KMS-11 (cell line): ENCODE data around the gene TMEM94.

Experiments
- H2AFZ ChIP-seq: fragments of 200-600 bp; sonication (generic); 2 replicates; pipeline ENCODE4 v1.6.1; 2016; ENCODE audit warnings: antibody characterized with exemption, mixed run types, low read depth
- H3K27ac ChIP-seq: fragments of 200-600 bp; sonication (generic); 2 replicates; pipeline ENCODE4 v1.6.1; 2016; ENCODE audit warnings: mild to moderate bottlenecking, mixed run types
- H3K27me3 ChIP-seq: fragments of 200-600 bp; sonication (generic); 2 replicates; pipeline ENCODE4 v1.6.1; 2017; ENCODE audit warnings: mild to moderate bottlenecking, low read depth, mixed run types, moderate library complexity; ENCODE audit not compliant: insufficient read depth
- H3K36me3 ChIP-seq: fragments of 200-600 bp; sonication (generic); 2 replicates; pipeline ENCODE4 v1.6.1; 2017; ENCODE audit warnings: mild to moderate bottlenecking, mixed run types; ENCODE audit not compliant: insufficient read depth
- H3K4me1 ChIP-seq: fragments of 200-600 bp; sonication (generic); 2 replicates; pipeline ENCODE4 v1.6.1; 2016; ENCODE audit warnings: mild to moderate bottlenecking, low read depth, mixed run types; ENCODE audit not compliant: poor library complexity, severe bottlenecking
- H3K4me2 ChIP-seq: fragments of 200-600 bp; sonication (generic); 2 replicates; pipeline ENCODE4 v1.7.0; 2016; ENCODE audit warnings: mild to moderate bottlenecking, mixed run types
- H3K4me3 ChIP-seq: fragments of 200-600 bp; sonication (generic); IDR thresholded peaks from 2 replicates; pipeline ENCODE4 v1.6.1; 2017; ENCODE audit warnings: low read depth, low read length, mixed read lengths; ENCODE audit not compliant: insufficient read depth
- H3K79me2 ChIP-seq: fragments of 200-600 bp; sonication (generic); 2 replicates; pipeline ENCODE4 v1.6.1; 2016; ENCODE audit warnings: low read depth, mixed run types; ENCODE audit not compliant: insufficient read depth
- H3K9ac ChIP-seq: fragments of 200-600 bp; sonication (generic); 2 replicates; pipeline ENCODE4 v1.6.1; 2016; ENCODE audit warnings: mild to moderate bottlenecking, mixed run types
- H4K20me1 ChIP-seq: fragments of 200-600 bp; sonication (generic); 2 replicates; pipeline ENCODE4 v1.6.1; 2016; ENCODE audit warnings: mild to moderate bottlenecking, mixed run types; ENCODE audit not compliant: insufficient read depth
- TF ChIP-seq, protein P1 (sequence below): fragments of 200-600 bp; sonication (generic); conservative IDR thresholded peaks from 2 replicates; pipeline ENCODE4 v1.6.1; 2017; ENCODE audit warnings: low read depth, mild to moderate bottlenecking, antibody characterized with exemption, low read length, moderate library complexity, mixed read lengths

Gene TMEM94

DNA sequence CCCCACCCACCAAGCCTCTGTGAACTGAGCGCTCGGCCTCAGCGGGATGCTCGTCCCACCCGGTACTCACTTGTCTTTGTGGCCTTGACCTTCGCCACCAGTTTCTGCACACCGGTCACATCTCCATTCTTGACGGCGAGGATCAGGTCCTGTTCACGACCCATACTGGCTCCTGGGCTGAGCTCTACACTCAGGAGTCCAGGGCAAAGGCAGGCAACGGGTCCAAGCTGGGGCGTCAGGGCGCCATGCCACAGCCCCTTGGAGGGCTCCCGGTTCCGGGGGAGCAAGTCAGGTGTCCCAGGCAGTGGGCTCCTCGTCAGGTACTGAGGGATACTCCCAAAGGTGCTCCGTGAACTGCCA is 57.2 kb downstream of the TMEM94 start:
- H2AFZ ChIP-seq = no peak overlapping the region
- H3K4me1 ChIP-seq = peaks cover 19% of the 10 kb centered on the region
- H3K4me3 ChIP-seq = no peak overlapping the region
- H3K27me3 ChIP-seq = no peaks in the 10 kb centered on the region
- H3K79me2 ChIP-seq = no peaks in the 10 kb centered on the region
- H3K9ac ChIP-seq = no peak overlapping the region
- no peaks in the 10 kb centered on the region for H4K20me1 ChIP-seq
- TF ChIP-seq, protein P1, sequence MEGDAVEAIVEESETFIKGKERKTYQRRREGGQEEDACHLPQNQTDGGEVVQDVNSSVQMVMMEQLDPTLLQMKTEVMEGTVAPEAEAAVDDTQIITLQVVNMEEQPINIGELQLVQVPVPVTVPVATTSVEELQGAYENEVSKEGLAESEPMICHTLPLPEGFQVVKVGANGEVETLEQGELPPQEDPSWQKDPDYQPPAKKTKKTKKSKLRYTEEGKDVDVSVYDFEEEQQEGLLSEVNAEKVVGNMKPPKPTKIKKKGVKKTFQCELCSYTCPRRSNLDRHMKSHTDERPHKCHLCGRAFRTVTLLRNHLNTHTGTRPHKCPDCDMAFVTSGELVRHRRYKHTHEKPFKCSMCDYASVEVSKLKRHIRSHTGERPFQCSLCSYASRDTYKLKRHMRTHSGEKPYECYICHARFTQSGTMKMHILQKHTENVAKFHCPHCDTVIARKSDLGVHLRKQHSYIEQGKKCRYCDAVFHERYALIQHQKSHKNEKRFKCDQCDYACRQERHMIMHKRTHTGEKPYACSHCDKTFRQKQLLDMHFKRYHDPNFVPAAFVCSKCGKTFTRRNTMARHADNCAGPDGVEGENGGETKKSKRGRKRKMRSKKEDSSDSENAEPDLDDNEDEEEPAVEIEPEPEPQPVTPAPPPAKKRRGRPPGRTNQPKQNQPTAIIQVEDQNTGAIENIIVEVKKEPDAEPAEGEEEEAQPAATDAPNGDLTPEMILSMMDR = no peak
- H3K27ac ChIP-seq = no peak overlapping the region
- no peaks in the 10 kb centered on the region for H3K36me3 ChIP-seq
- no peak overlapping the region for H3K4me2 ChIP-seq

DNA sequence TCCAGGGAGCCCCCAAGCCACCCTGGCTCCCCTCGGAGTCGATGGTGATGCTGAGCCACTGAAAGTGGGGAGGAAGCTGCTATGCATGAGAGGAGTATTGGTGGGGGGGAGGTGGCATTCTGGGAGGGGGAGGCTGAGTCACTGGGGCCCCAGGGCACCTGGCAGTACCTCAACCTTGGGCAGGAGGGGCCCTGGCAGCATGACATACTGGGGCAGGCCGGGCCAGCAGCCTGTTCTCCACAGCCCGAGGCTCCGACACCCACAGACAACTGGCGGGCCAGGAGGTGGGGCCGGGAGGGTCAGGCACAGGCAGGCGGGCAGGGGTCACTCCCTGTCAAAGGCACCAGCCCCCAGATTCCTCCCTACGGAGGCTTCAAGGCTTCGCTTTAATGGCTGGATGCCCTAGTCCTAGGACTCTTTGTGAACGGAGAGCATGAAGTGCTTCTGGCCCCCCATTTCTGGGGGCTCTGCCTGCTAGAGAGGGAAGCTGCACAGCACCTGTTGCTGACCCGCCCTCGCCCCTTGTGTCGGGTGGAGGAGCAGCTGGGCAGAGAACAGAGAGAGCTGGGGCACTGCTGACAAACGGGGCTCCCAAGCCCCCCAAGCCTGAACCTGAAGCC is 58.0 kb downstream of the TMEM94 start:
- H3K27ac ChIP-seq = no peak overlapping the region
- H3K27me3 ChIP-seq = no peaks in the 10 kb centered on the region
- H3K4me1 ChIP-seq = peaks cover 20% of the 10 kb centered on the region
- H3K4me3 ChIP-seq = no peak overlapping the region
- no peaks in the 10 kb centered on the region for H3K79me2 ChIP-seq
- no peaks in the 10 kb centered on the region for H4K20me1 ChIP-seq
- H3K36me3 ChIP-seq = no peaks in the 10 kb centered on the region
- H3K9ac ChIP-seq = 0 out of 2 replicates have a peak overlapping the region, but pooled peaks have one; percentile 22
- TF ChIP-seq, protein P1 = no peak
- H3K4me2 ChIP-seq = peak overlapping the region; percentile 99; the same call in 1 of the 2 replicates
- H2AFZ ChIP-seq = no peak overlapping the region

DNA sequence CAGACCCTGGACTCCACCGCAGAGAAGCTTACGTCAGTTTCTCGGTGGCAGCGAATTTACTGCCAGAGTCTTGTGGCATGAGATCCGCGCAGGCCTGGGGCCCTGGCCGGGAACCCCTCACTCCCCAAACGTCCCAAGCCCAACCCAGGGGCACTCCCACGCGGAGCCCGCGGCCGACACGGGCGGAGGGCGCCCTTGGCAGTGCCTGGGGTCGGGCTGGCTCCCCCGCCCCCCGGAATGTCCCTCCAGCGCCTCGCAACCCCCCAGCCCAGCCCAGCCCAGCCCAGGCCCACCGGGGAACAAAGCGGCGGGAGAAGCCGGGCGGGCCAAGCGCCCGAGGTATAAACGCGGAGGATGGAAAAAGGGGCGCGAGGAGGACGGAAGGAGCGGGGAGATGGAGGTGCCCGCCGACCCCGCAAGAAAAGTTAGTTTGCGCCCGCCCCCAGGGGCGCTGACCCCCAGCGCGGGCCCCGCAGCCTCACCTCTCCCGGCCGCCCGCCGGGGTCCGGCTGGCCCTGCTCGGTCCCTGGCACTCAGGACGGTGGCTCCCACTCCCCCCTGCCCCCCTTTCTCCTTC is 58.6 kb downstream of the TMEM94 start:
- Histone ChIP-seq H4K20me1 (no peaks in the 10 kb centered on the region), H3K27ac (no peak overlapping the region)

DNA sequence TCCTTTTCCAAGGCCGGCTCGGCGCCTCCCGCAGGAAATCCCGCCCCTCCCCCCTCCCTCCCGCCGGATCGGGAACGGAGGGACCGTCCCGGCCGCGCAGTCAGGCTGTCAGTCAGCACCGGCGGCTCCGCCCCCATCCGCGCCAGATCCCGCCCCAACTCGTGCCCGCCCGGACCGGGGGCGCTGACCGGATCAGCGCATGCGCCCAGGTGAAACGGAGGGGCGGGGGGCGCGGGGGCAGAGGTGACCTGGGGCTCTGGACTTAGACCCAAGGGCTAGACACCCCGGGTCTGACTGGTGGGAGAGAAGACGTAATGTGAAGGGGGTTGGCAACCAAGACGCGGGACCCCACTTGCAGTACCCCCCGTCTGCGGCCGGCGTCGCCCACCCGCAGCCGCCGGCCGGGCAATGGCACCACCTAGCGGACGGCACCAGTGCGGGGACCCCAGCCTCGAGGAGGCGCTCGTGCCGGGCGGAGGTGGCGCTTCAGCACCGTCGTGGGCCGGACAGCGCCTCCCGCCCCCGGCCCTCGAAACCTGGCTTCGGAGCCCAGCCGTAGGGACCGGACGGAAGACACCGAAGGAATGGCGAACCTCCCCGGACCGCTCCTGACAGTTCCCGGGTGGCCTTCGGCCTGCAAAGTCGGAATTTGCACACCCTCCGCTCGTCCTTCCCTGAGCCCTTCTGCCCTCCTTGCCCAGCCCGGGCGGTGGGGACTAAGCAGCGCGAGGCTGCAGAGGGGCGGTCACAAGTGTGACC is 59.2 kb downstream of the TMEM94 start, which contains the start of gene CASKIN2:
TSS of gene CASKIN2 (minus strand) at position 42 of the 759 bp plus-strand sequence. CDS start 1,733 bp downstream, outside the sequence.
- Histone ChIP-seq H2AFZ (peak within 1 kb of the TSS; percentile 99), H3K36me3 (no peaks in the 10 kb centered on the region), H3K4me2 (peak within 1 kb of the TSS; percentile 99), H3K9ac (peak within 1 kb of the TSS; percentile 22; the same call in 1 of the 2 replicates), H3K27ac (no peak within 1 kb of the TSS), H3K4me1 (peaks cover 20% of the 10 kb centered on the region), H3K4me3 (no peak within 1 kb of the TSS), H3K27me3 (no peaks in the 10 kb centered on the region), H4K20me1 (no peaks in the 10 kb centered on the region), H3K79me2 (no peaks in the 10 kb centered on the region)
- TF ChIP-seq, protein P1 = peak; percentile 93

More for the DNA sequence above, 58.6 kb downstream of the TMEM94 start:
- Histone ChIP-seq H3K36me3 (no peaks in the 10 kb centered on the region), H3K27me3 (no peaks in the 10 kb centered on the region), H3K4me2 (peak overlapping the region; percentile 99), H3K79me2 (no peaks in the 10 kb centered on the region), H3K4me3 (no peak overlapping the region), H2AFZ (peak overlapping the region; percentile 99), H3K4me1 (peaks cover 20% of the 10 kb centered on the region), H3K9ac (peak overlapping the region; percentile 22; the same call in 1 of the 2 replicates)
- TF ChIP-seq, protein P1 = no peak
